Heart right ventricle (tissue), 16 donors: ENCODE data around the gene L3MBTL4. TPM values are rescaled to one million over a fixed set of nuclear protein-coding genes. Genes with fewer than 3 reads are reported as not detected.
"Not testable (repeated sequence)": the region's sequence is repeated elsewhere in the genome, so short reads cannot be mapped to it uniquely, and the experiment has no call there.

Experiments
- ATAC-seq, 8 donors: fragments of 200-7000 bp; cut with Tn5 transposase; one replicate each; pipeline ENCODE4 v1.9.1; 2020; ENCODE audit warnings: mild to moderate bottlenecking in 8 of 8, moderate library complexity in 8 of 8, moderate number of reproducible peaks in 1 of 8
- DNase-seq, 2 donors: peaks; one replicate each; pipeline ENCODE4 v3.0.0-alpha.2; 2020
- H3K27ac ChIP-seq, 10 donors: fragments of 200-600 bp; sonication (generic) in 2 of 10; one replicate each; pipeline versions ENCODE4 v1.5.0 to v1.8.0; 2020 to 2022; ENCODE audit warnings: mild to moderate bottlenecking in 3 of 10
- H3K27me3 ChIP-seq, 7 donors: fragments of 200-600 bp; one replicate each; pipeline ENCODE4 v1.8.0; 2021 to 2022; ENCODE audit warnings: mild to moderate bottlenecking in 2 of 7
- H3K36me3 ChIP-seq, 9 donors: fragments of 200-600 bp; sonication (generic) in 1 of 9; one replicate each; pipeline versions ENCODE4 v1.5.0 to v1.8.0; 2020 to 2022; ENCODE audit warnings: mild to moderate bottlenecking in 2 of 9
- H3K4me1 ChIP-seq, 9 donors: fragments of 200-600 bp; sonication (generic) in 1 of 9; one replicate each; pipeline versions ENCODE4 v1.5.0 to v1.8.0; 2020 to 2022; ENCODE audit warnings: mild to moderate bottlenecking in 4 of 9
- H3K4me3 ChIP-seq, 10 donors: fragments of 200-600 bp; sonication (generic) in 2 of 10; one replicate each; pipeline versions ENCODE4 v1.5.0 to v1.8.0; 2020 to 2022; ENCODE audit warnings: mild to moderate bottlenecking in 7 of 10, moderate library complexity in 2 of 10
- H3K9me3 ChIP-seq, 11 donors: fragments of 200-600 bp in 10 of 11; sonication (generic) in 2 of 11; one replicate each; pipeline versions ENCODE4 v1.5.0 to v1.8.0; 2013 to 2022; ENCODE audit warnings: mild to moderate bottlenecking in 2 of 11, control low read depth in 1 of 11, moderate library complexity in 1 of 11
- CTCF ChIP-seq, 9 donors: fragments of 200-600 bp; sonication (generic) in 2 of 9; IDR thresholded peaks; one replicate each; pipeline versions ENCODE4 v1.5.0 to v1.8.0; 2021 to 2022; ENCODE audit warnings: antibody characterized with exemption in 9 of 9, mild to moderate bottlenecking in 5 of 9, moderate library complexity in 1 of 9
- WGBS, 2 donors: extraction: QIAGEN DNeasy Blood & Tissue Kit; methylation state at CpG; one replicate each; pipeline ENCODE4 v1.1.7; 2013; ENCODE audit warnings: inconsistent platforms in 1 of 2; 5-methylcytosine and 5-hydroxymethylcytosine counted together
- intact Hi-C, 10 donors: fragments of 100-400 bp; cut with DNase I; formaldehyde crosslinking; loops; one replicate each; pipeline versions ENCODE4 v1.11.1 to v1.14.2; 2022
- polyA plus RNA-seq, 2 donors: library from polyadenylated mRNA; stranded (reverse); fragments of 200-250 nt; gene quantifications; one replicate each; pipeline ENCODE4 v1.2.3, GENCODE V29; 2013
- total RNA-seq, 10 donors: library from RNA; stranded (reverse); fragmentation: NEBNext Ultra II Directional in 3 of 10; extraction: Animal tissue kit (Norgen Biotek cat#: 25700) in 3 of 10; gene quantifications; one replicate each; pipeline versions ENCODE4 v1.2.1 to v1.2.4, GENCODE V29; 2021 to 2023
- donor health status: Arrhythmogenic right ventricular cardiomyopathy.
- donor health status: ischemic (EF 13 %, LVEDD 7.1; RV severe dilation, severe dysfunction).
- donor health status: healthy with polysubstance abuse.
- donor health status: DM: no; HTN: yes; CAD: no.
- donor health status: DM: no; HTN: no; CAD: no.
- donor health status: ischemic (EF 25% LVEDD 6.9; RV normal size, moderate dysfunction).
- donor health status: ischemic (EF 25% LVEDD 5.7; RV mildly dilated, moderate dysfunction).
- donor health status: healthy.
- donor health status: DM: yes; HTN: yes; CAD: no.
- donor health status: Ischemic cardiomyopathy.
- donor health status: ischemic (EF 35%, LVEDD 5.7; RV mildly dilated, moderate dysfunction).
- donor health status: nonischemic (EF 11% LVEDD 7.7; RV severe dilation, severe dysfunction).
- donor health status: DM: yes; HTN: yes; CAD: no.
- donor health status: PGD.
- donor health status: ischemic (EF 29% LVEDD 5.4; RV normal size, mild dysfunction).
- donor health status: nonischemic (EF 23%, LVEDD 6.1; RV moderate dilation, normal function).

Gene L3MBTL4
- total and polyA plus RNA-seq, 12 donors = 0.54 to 3.2 (median 1.3) TPM

- no peak overlapping the region for H3K27ac ChIP-seq
- H3K9me3 ChIP-seq = no peaks in the 10 kb centered on the region
- DNase-seq (no peak), ATAC-seq (no peak)
- H3K27me3 ChIP-seq = peaks cover 8 to 28% (median 15%) of the 10 kb centered on the region in 7 donors
- WGBS, 2 donors = 77 to 81% methylated on average over 5 of the region's 5 CpGs
- H3K4me3 ChIP-seq = no peak overlapping the region
- peaks cover 0 to 22% (median 10%) of the 10 kb centered on the region in 9 donors for H3K4me1 ChIP-seq
- TF ChIP-seq CTCF (IDR thresholded peaks at IDR 0.05) = no peak
- intact Hi-C loops = loop anchor here in 1 of 10 donors (5.0 kb wide), 1 partner anchor 66 kb away; no protein-coding TSS in a partner anchor
- no peaks in the 10 kb centered on the region for H3K36me3 ChIP-seq
Observed at GRCh38 chr18:6411382-6411781, 3.3 kb downstream of the L3MBTL4 start.

- Histone ChIP-seq H3K27ac (no peak overlapping the region), H3K36me3 (no peaks in the 10 kb centered on the region), H3K9me3 (no peaks in the 10 kb centered on the region), H3K4me3 (no peak overlapping the region), H3K27me3 (peaks cover 6 to 18% (median 12%) of the 10 kb centered on the region in 7 donors), H3K4me1 (peaks cover 0 to 24% (median 8%) of the 10 kb centered on the region in 9 donors)
- DNase-seq (no peak), ATAC-seq (no peak)
- no peak for TF ChIP-seq CTCF (IDR thresholded peaks at IDR 0.05)
- intact Hi-C loops = loop anchor here in 4 of 10 donors (5.0 to 10.0 kb wide), 4 partner anchors 67 to 535 kb away; partner anchors contain the start of gene TMEM200C (in 1 of the 4)
- 90 to 95% methylated on average over 7 of the region's 7 CpGs for WGBS, 2 donors
Observed at GRCh38 chr18:6409933-6410332, 4.8 kb downstream of the L3MBTL4 start.

GRCh38 chr18:6408543-6408942 is 6.2 kb downstream of the L3MBTL4 start:
- not testable (repeated sequence) for H3K27me3 ChIP-seq, DNase-seq, H3K9me3 ChIP-seq, H3K4me3 ChIP-seq, H3K36me3 ChIP-seq, H3K27ac ChIP-seq, ATAC-seq
- H3K4me1 ChIP-seq = peaks cover 0 to 19% (median 4%) of the 10 kb centered on the region in 9 donors
- intact Hi-C loops = loop anchor here in 3 of 10 donors (10.0 kb wide), 3 partner anchors 514 to 534 kb away; partner anchors contain the start of gene TMEM200C (in 1 of the 3)
- WGBS, 2 donors = 95 to 98% methylated on average over 8 of the region's 8 CpGs

- no peak for TF ChIP-seq CTCF (IDR thresholded peaks at IDR 0.05)
- no peak overlapping the region for H3K27ac ChIP-seq
- ATAC-seq = no peak
- no peaks in the 10 kb centered on the region for H3K36me3 ChIP-seq
- 80 to 85% methylated on average over 8 of the region's 8 CpGs for WGBS, 2 donors
- no peak overlapping the region for H3K4me3 ChIP-seq
- no peak for DNase-seq
- H3K4me1 ChIP-seq = peaks cover 0 to 12% (median 0%) of the 10 kb centered on the region in 9 donors
- peaks cover 0 to 6% (median 0%) of the 10 kb centered on the region in 7 donors for H3K27me3 ChIP-seq
- no peaks in the 10 kb centered on the region for H3K9me3 ChIP-seq
- intact Hi-C loops = loop anchor here in 3 of 10 donors (10.0 kb wide), 3 partner anchors 512 to 532 kb away; partner anchors contain the start of gene TMEM200C (in 1 of the 3)
Observed at GRCh38 chr18:6406910-6407470, 7.7 kb downstream of the L3MBTL4 start.
